Esophagus squamous epithelium (tissue), 5 donors: ENCODE data around the gene GRAP. TPM values are rescaled to one million over a fixed set of nuclear protein-coding genes. Genes with fewer than 3 reads are reported as not detected.

Experiments used
- DNase-seq: peaks from one replicate; lab custom pipeline; 2025; lab: John Stamatoyannopoulos, UW
- H3K27ac ChIP-seq, 4 donors: fragments of 200-600 bp; sonication (generic); one replicate each; pipeline ENCODE4 v1.5.1; 2016 to 2019; ENCODE audit warnings: mild to moderate bottlenecking in 1 of 4
- H3K27me3 ChIP-seq, 4 donors: fragments of 200-600 bp; sonication (generic); 1 replicate in 3 of 4; 2 replicates in 1 of 4; pipeline versions ENCODE4 v1.5.1 to v1.6.0; 2017 to 2021; ENCODE audit warnings: antibody characterized with exemption in 1 of 4
- H3K36me3 ChIP-seq, 3 donors: fragments of 200-600 bp; sonication (generic); one replicate each; pipeline ENCODE4 v1.5.1; 2016 to 2019
- H3K4me1 ChIP-seq, 3 donors: fragments of 200-600 bp; sonication (generic); one replicate each; pipeline ENCODE4 v1.5.1; 2017 to 2019
- H3K4me3 ChIP-seq, 4 donors: fragments of 200-600 bp; sonication (generic); 1 replicate in 3 of 4; 2 replicates in 1 of 4; pipeline ENCODE4 v1.5.1; 2016 to 2019; ENCODE audit warnings: mild to moderate bottlenecking in 2 of 4, moderate library complexity in 1 of 4
- H3K9me3 ChIP-seq, 3 donors: fragments of 200-600 bp; sonication (generic); one replicate each; pipeline ENCODE4 v1.5.1; 2016 to 2019
- POLR2A ChIP-seq, 4 donors: fragments of 450-650 bp; IDR thresholded peaks; one replicate each; pipeline ENCODE4 v1.6.1; 2017; ENCODE audit warnings: antibody characterized with exemption in 4 of 4, mild to moderate bottlenecking in 4 of 4, moderate library complexity in 3 of 4
- WGBS, 2 donors: methylation state at CpG; one replicate each; pipeline ENCODE4 v1.1.5; 2018; 5-methylcytosine and 5-hydroxymethylcytosine counted together
- intact Hi-C: fragments of 100-400 bp; cut with DNase I; formaldehyde crosslinking; loops from one replicate; pipeline ENCODE4 v1.15.0; 2022
- total RNA-seq, 4 donors: library from RNA; depleted of rRNA; stranded (reverse); fragments of >200 nt; gene quantifications; one replicate each; pipeline ENCODE4 v1.1.0, GENCODE V29; 2016
- TF ChIP-seq, protein P1 (sequence below), 6 experiments: fragments of 450-650 bp in 4 of 6; fragments of 200-600 bp in 2 of 6; sonication (generic) in 2 of 6; IDR thresholded peaks; one replicate each; pipeline ENCODE4 v1.5.1; 2016 to 2019; ENCODE audit warnings: antibody characterized with exemption in 6 of 6, mild to moderate bottlenecking in 4 of 6, moderate library complexity in 4 of 6
- donor health status: DM: yes; HTN: yes; CAD: no.

The GRAP gene
- total RNA-seq, 4 donors from 2014 or later, result 1.0 to 4.2 (median 1.7) TPM

GRCh38 chr17:19011581-19011980 lies 35.2 kb downstream of the GRAP start:
- no peak for DNase-seq
- intact Hi-C loops, result no loop called here
- Histone ChIP-seq H3K27ac (peak overlapping the region in 3 of 4 donors; percentile 65 to 84 (median 84)), H3K9me3 (no peaks in the 10 kb centered on the region), H3K27me3 (no peaks in the 10 kb centered on the region), H3K4me3 (no peak overlapping the region), H3K4me1 (peaks cover 17 to 59% (median 18%) of the 10 kb centered on the region in 3 donors), H3K36me3 (no peaks in the 10 kb centered on the region)
- WGBS, 2 donors, result 77 to 82% methylated on average over 4 to 5 of the region's 6 CpGs
- TF ChIP-seq POLR2A (IDR thresholded peaks at IDR 0.05), result no peak
- TF ChIP-seq, protein P1, sequence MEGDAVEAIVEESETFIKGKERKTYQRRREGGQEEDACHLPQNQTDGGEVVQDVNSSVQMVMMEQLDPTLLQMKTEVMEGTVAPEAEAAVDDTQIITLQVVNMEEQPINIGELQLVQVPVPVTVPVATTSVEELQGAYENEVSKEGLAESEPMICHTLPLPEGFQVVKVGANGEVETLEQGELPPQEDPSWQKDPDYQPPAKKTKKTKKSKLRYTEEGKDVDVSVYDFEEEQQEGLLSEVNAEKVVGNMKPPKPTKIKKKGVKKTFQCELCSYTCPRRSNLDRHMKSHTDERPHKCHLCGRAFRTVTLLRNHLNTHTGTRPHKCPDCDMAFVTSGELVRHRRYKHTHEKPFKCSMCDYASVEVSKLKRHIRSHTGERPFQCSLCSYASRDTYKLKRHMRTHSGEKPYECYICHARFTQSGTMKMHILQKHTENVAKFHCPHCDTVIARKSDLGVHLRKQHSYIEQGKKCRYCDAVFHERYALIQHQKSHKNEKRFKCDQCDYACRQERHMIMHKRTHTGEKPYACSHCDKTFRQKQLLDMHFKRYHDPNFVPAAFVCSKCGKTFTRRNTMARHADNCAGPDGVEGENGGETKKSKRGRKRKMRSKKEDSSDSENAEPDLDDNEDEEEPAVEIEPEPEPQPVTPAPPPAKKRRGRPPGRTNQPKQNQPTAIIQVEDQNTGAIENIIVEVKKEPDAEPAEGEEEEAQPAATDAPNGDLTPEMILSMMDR (IDR thresholded peaks at IDR 0.05), result no peak

DNA sequence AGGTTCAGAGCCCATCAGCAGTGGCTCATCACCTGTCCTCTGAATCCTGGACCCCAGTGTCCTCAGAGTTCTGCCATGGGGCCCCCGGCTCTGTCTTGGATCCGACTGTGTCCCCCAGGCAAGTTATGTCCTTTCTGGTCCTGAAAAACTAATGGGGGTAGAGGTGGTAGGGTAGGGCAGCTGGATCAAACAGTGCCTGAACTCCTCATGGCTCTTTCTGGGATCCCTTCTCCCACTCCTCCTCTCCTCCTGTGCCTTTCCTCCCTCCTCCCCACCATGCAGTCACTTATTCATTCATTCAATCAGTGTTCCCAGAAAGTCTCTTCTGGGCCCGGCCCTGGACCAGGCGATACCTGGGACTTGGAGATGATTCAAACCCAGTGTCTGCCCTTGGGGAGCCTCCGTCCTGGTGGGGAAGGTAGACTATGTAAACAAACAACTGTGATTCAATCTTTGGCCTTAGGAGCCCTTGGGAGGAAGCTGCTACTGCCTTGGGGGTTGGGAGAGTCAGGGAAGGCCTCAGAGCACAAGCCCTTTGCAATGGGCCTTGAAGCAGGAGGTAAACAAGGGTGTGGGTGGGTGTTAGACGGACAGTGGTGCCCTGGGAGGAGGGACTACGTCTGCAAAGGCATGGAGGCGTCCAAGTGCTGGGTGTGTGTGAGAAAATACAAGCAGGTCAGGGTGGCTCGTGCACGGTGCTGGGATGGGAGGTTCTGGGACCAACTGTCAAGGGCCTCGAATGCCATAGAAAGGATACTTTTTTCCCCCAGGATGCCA lies 35.8 kb downstream of the GRAP start:
- no peak for DNase-seq
- WGBS, 2 donors, result 45 to 51% methylated on average over 9 to 10 of the region's 11 CpGs
- Histone ChIP-seq H3K4me3 (no peak overlapping the region), H3K27ac (peak overlapping the region; percentile 52 to 84 (median 74)), H3K27me3 (no peaks in the 10 kb centered on the region), H3K36me3 (no peaks in the 10 kb centered on the region), H3K4me1 (peaks cover 12 to 52% (median 14%) of the 10 kb centered on the region in 3 donors), H3K9me3 (no peaks in the 10 kb centered on the region)
- TF ChIP-seq, protein P1 (IDR thresholded peaks at IDR 0.05), result no peak
- TF ChIP-seq POLR2A (IDR thresholded peaks at IDR 0.05), result no peak
- intact Hi-C loops, result no loop called here

DNA sequence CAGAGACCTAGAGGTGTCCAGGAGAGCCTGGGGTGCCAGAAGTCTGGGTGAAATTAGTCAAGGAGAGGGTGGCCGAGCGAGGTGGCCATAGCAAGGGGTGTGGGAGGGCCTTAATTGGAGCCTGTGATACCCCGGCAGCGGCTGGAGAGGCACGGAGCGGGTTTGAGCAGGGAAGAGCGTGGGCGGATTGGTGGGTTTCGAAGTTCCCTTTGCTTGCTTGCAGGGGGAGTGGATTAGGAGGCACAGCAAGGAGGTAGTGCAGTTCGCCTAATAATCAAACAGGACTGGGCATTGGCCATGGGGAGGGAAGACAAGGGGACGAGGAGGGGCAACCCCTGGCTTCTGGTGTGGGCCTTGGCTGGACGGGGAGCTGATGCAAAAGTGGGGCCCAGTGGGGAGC lies 36.8 kb downstream of the GRAP start:
- intact Hi-C loops, result no loop called here
- Histone ChIP-seq H3K36me3 (no peaks in the 10 kb centered on the region), H3K4me1 (peaks cover 13 to 48% (median 17%) of the 10 kb centered on the region in 3 donors), H3K27ac (peak overlapping the region in 3 of 4 donors; percentile 65 to 84 (median 84)), H3K27me3 (no peaks in the 10 kb centered on the region), H3K9me3 (no peaks in the 10 kb centered on the region), H3K4me3 (no peak overlapping the region)
- WGBS, 2 donors, result 91 to 94% methylated on average over 11 to 12 of the region's 12 CpGs
- no peak for DNase-seq
- no peak for TF ChIP-seq POLR2A (IDR thresholded peaks at IDR 0.05)
- TF ChIP-seq, protein P1 (IDR thresholded peaks at IDR 0.05), result no peak

GRCh38 chr17:19006698-19007097 lies 40.1 kb downstream of the GRAP start:
- no peak overlapping the region for H3K27ac ChIP-seq
- no peaks in the 10 kb centered on the region for H3K27me3 ChIP-seq
- H3K4me3 ChIP-seq, result no peak overlapping the region
- DNase-seq, result no peak
- peaks cover 11 to 51% (median 14%) of the 10 kb centered on the region in 3 donors for H3K4me1 ChIP-seq
- no peak for TF ChIP-seq POLR2A (IDR thresholded peaks at IDR 0.05)
- TF ChIP-seq, protein P1 (IDR thresholded peaks at IDR 0.05), result no peak
- intact Hi-C loops, result no loop called here
- no peaks in the 10 kb centered on the region for H3K9me3 ChIP-seq
- no peaks in the 10 kb centered on the region for H3K36me3 ChIP-seq

- Histone ChIP-seq H3K4me3 (no peak overlapping the region), H3K27ac (peak overlapping the region in 1 of 4 donors; percentile 95), H3K27me3 (no peaks in the 10 kb centered on the region), H3K4me1 (peaks cover 8 to 51% (median 12%) of the 10 kb centered on the region in 3 donors), H3K9me3 (no peaks in the 10 kb centered on the region), H3K36me3 (no peaks in the 10 kb centered on the region)
- TF ChIP-seq POLR2A (IDR thresholded peaks at IDR 0.05), result no peak
- TF ChIP-seq, protein P1 (IDR thresholded peaks at IDR 0.05), result no peak
- DNase-seq, result no peak
- intact Hi-C loops, result no loop called here
- WGBS, 2 donors, result 72 to 91% methylated on average over 4 of the region's 4 CpGs
Measured at GRCh38 chr17:19005789-19006430, 40.8 kb downstream of the GRAP start.
